22Rv1 (cell line): ENCODE results near the gene ATP1A2.
"Not testable (repeated sequence)": the region's sequence is repeated elsewhere in the genome, so short reads cannot be mapped to it uniquely, and the experiment has no call there.

Experiments used
- H3K27ac ChIP-seq: fragments of 450-650 bp; 2 replicates; pipeline ENCODE4 v1.5.1; 2017
- ZFX ChIP-seq: fragments of 450-650 bp; IDR thresholded peaks from 2 replicates; pipeline ENCODE4 v1.6.1; 2017; ENCODE audit warnings: antibody characterized with exemption, borderline replicate concordance
- TF ChIP-seq, protein P1 (sequence below): fragments of 450-650 bp; IDR thresholded peaks from 2 replicates; pipeline ENCODE4 v1.5.1; 2017; ENCODE audit warnings: mild to moderate bottlenecking

Gene ATP1A2

DNA sequence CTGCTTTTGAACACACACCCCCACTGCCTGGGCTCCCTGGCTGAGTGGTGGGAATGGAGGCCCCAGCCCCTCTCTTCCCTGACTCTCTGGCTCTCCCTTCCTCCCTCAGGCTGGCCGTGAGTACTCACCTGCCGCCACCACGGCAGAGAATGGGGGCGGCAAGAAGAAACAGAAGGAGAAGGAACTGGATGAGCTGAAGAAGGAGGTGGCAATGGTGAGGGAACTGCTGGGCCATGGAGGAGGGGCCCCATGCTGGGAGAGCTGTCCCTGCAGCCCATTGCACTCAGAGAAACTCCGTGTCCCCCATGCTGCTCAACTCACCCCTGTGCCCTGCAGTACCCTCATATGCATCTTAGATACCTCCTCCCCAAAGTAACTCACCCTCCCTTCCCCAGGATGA lies 5.2 kb downstream of the ATP1A2 start:
- no peak overlapping the region for H3K27ac ChIP-seq
- TF ChIP-seq ZFX, result no peak
- TF ChIP-seq, protein P1, sequence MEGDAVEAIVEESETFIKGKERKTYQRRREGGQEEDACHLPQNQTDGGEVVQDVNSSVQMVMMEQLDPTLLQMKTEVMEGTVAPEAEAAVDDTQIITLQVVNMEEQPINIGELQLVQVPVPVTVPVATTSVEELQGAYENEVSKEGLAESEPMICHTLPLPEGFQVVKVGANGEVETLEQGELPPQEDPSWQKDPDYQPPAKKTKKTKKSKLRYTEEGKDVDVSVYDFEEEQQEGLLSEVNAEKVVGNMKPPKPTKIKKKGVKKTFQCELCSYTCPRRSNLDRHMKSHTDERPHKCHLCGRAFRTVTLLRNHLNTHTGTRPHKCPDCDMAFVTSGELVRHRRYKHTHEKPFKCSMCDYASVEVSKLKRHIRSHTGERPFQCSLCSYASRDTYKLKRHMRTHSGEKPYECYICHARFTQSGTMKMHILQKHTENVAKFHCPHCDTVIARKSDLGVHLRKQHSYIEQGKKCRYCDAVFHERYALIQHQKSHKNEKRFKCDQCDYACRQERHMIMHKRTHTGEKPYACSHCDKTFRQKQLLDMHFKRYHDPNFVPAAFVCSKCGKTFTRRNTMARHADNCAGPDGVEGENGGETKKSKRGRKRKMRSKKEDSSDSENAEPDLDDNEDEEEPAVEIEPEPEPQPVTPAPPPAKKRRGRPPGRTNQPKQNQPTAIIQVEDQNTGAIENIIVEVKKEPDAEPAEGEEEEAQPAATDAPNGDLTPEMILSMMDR, result no peak

GRCh38 chr1:160121388-160121787 lies 5.8 kb downstream of the ATP1A2 start:
- TF ChIP-seq ZFX, result no peak
- TF ChIP-seq, protein P1, result no peak
- no peak overlapping the region for H3K27ac ChIP-seq

GRCh38 chr1:160122978-160123495 lies 7.5 kb downstream of the ATP1A2 start:
- no peak overlapping the region for H3K27ac ChIP-seq
- TF ChIP-seq, protein P1, result no peak
- TF ChIP-seq ZFX, result no peak

DNA sequence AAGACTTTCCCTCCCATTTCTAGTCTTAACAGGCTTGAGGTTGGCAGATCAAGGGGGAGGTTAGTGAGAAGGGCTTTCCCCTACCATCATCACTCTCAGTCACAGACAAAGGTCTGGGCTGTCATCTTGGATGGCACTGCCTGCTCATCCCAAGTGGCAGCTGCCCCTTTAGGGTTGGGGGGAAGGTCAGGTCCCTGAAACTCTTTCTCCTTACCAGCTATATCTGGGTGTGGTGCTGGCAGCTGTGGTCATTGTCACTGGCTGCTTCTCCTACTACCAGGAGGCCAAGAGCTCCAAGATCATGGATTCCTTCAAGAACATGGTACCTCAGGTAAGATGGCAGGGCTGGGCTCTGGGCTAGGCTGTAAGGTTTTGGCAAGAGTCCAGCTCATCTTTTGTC lies 8.2 kb downstream of the ATP1A2 start:
- no peak overlapping the region for H3K27ac ChIP-seq
- TF ChIP-seq, protein P1, result no peak
- no peak for TF ChIP-seq ZFX

GRCh38 chr1:160124705-160125478 lies 9.3 kb downstream of the ATP1A2 start:
- TF ChIP-seq, protein P1, result peak; percentile 23; the same call in 1 of the 2 replicates
- TF ChIP-seq ZFX, result no peak
- no peak overlapping the region for H3K27ac ChIP-seq

DNA sequence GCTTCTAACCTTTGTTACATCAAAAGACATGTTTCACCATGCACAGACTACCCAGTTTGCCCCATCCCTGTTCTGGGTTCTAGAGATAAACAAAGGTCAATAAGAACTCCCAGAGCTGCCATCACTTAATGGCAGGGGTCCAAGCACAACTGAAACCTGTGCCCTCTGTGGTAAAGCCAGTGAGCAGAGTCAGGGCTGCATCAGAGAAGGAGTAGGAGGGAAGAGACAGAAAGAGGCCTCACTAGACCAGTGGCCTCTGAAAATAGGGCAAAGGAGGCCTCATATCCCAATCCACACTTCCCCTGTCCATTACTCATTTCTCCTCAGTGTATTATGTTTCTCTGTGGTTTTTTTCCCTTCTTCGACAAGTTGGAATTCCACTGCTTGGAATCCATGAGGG lies 10.2 kb downstream of the ATP1A2 start:
- no peak for TF ChIP-seq ZFX
- TF ChIP-seq, protein P1, result no peak
- H3K27ac ChIP-seq, result no peak overlapping the region

DNA sequence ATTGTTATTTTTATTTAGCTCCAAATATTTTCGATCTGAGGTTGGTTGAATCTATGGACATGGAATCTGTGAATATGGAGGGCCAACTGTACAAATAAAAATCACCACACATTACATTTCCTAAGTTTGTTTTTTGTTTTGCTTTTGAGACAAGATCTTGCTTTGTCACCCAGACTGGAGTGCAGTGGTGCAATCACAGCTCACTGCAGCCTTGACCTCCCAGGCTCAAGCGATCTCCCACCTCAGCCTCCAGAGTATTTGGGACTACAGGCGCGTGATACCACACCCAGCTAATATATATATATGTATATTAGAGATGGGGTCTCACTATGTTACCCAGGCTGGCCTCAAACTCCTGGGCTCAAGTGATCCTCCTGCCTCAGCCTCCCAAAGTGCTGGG lies 10.8 kb downstream of the ATP1A2 start:
- not testable (repeated sequence) for H3K27ac ChIP-seq
